ENCODE data around the gene OSBPL8.

GRCh38 chr12:76348079-76348901 lies 211.3 kb downstream of the OSBPL8 start, which contains the start of gene BBS10:
- TF ChIP-seq, protein P1, sequence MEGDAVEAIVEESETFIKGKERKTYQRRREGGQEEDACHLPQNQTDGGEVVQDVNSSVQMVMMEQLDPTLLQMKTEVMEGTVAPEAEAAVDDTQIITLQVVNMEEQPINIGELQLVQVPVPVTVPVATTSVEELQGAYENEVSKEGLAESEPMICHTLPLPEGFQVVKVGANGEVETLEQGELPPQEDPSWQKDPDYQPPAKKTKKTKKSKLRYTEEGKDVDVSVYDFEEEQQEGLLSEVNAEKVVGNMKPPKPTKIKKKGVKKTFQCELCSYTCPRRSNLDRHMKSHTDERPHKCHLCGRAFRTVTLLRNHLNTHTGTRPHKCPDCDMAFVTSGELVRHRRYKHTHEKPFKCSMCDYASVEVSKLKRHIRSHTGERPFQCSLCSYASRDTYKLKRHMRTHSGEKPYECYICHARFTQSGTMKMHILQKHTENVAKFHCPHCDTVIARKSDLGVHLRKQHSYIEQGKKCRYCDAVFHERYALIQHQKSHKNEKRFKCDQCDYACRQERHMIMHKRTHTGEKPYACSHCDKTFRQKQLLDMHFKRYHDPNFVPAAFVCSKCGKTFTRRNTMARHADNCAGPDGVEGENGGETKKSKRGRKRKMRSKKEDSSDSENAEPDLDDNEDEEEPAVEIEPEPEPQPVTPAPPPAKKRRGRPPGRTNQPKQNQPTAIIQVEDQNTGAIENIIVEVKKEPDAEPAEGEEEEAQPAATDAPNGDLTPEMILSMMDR (IDR thresholded peaks at IDR 0.05) = peak in 1 of 3 donors; percentile 24
- TF ChIP-seq POLR2AphosphoS5 (IDR thresholded peaks at IDR 0.05) = peak in 2 of 3 donors; percentile 58 to 75
- TF ChIP-seq POLR2A (IDR thresholded peaks at IDR 0.05) = peak; percentile 33

Data from breast epithelium (tissue), 3 donors.